ENCODE data around the gene NOC4L.

The NOC4L gene

DNA sequence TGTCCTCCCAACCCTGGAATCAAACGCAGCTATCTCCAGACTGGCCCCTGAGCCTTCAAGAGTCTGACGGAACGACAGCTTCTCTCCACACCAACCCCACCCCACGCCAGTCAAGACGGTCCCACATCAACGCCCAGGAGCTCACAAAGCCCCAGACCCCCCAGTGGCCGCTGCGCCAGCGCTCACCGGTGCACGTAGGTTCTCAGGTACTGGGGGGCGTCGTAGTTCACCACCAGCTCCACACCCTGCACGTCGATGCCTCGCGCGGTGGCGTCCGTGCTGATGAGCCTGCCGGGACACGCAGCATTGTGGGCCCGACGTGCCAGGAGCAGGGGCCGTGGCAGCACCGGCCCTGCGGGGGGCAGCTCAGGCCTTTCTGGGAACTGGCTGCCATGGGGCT, 4.3 kb upstream of the NOC4L start:
- H3K9ac ChIP-seq (ENCODE audit: insufficient read length, low read depth): no peak overlapping the region
- no peaks in the 10 kb centered on the region for H3K9me3 ChIP-seq (ENCODE audit: insufficient read depth, low read length)
- H3K4me3 ChIP-seq (ENCODE audit: insufficient read length, low read depth): no peak overlapping the region
- DNase-seq (ENCODE audit: low read depth, low spot score): no peak
- peaks cover 5% of the 10 kb centered on the region for H3K4me1 ChIP-seq (ENCODE audit: insufficient read depth, insufficient read length)
- H3K27me3 ChIP-seq (ENCODE audit: insufficient read depth, insufficient read length): peaks cover 4% of the 10 kb centered on the region
- no peak for TF ChIP-seq ZNF274 (IDR thresholded peaks at IDR 0.05; ENCODE audit: low read depth, low read length)
- no peak for TF ChIP-seq YY1 (IDR thresholded peaks at IDR 0.05; ENCODE audit: insufficient read depth, insufficient read length)
- TF ChIP-seq SUZ12 (IDR thresholded peaks at IDR 0.05; ENCODE audit: extremely low read depth, insufficient read depth, insufficient read length): no peak
- H3K36me3 ChIP-seq (ENCODE audit: insufficient read depth, insufficient read length, low read length): peaks cover 50% of the 10 kb centered on the region

DNA sequence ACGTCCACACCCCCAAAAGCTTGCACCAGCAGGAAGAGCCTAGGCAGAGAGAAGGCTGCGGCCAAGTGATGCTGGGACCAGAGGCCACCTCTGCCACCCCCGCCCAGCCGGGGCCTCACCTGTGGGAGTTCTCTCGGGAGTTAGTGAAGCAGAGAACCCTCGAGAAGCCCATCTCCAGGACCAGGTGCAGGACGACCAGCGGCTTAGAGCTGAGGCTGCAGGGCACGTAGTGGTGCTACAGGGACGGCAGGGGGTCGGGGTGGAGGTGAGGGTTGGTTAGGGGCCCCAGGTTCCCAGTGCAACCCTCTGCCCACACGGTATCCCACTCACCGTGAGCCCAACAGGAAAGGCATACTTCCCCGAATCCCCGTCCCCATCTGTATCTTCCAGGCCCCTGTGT, 3.8 kb upstream of the NOC4L start:
- Histone ChIP-seq H3K4me1 (ENCODE audit: insufficient read depth, insufficient read length) (peaks cover 11% of the 10 kb centered on the region), H3K4me3 (ENCODE audit: insufficient read length, low read depth) (no peak overlapping the region), H3K9me3 (ENCODE audit: insufficient read depth, low read length) (no peaks in the 10 kb centered on the region), H3K27me3 (ENCODE audit: insufficient read depth, insufficient read length) (peaks cover 4% of the 10 kb centered on the region), H3K9ac (ENCODE audit: insufficient read length, low read depth) (no peak overlapping the region), H3K36me3 (ENCODE audit: insufficient read depth, insufficient read length, low read length) (peaks cover 54% of the 10 kb centered on the region)
- DNase-seq (ENCODE audit: low read depth, low spot score): no peak
- TF ChIP-seq ZNF274 (IDR thresholded peaks at IDR 0.05; ENCODE audit: low read depth, low read length) (no peak), SUZ12 (IDR thresholded peaks at IDR 0.05; ENCODE audit: extremely low read depth, insufficient read depth, insufficient read length) (no peak), YY1 (IDR thresholded peaks at IDR 0.05; ENCODE audit: insufficient read depth, insufficient read length) (no peak)

DNA sequence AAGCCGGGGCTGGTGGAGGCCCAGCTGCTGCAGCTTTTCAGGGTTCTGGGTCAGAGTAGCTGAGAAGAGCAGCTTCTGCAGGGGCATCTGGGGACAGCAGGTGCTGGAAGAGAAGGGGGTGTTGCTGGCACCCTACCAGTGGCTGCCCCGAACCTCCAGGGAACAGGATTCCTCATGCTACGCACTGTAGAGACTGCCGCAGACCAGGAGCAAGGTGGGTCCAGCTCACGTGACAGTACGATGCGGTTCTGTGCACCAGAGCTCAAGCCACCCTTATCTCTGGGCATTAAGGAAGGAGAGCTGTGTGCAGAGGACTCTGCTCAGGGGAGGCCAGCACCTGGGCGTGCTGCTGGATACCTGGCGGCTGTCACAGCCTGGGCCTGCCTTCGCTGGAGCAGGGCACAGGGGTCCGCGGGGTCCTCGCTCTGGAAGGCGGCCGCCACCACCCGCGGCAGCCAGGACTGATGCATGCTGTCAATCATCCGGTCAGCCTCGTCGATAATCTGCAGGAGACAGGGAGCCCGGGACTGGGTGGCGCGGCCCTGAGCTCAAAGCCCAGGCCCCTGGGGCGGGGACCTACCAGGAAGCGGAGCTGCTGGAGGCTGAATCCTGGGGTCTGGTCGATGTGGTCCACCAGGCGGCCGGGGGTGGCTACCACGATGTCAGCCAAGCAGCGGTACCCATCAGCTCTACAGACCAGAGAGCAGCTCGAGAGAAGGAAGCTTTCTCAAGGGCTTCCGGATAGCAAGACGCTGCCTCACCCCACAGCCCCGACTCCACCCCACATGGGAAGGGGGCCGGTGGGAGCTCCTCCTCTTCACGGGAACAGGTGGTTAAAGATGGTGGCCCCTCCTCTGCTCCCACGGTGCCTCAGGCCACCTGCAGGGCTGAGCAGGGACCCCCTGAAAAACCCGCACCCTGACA, 3.1 kb upstream of the NOC4L start:
- peaks cover 60% of the 10 kb centered on the region for H3K36me3 ChIP-seq (ENCODE audit: insufficient read depth, insufficient read length, low read length)

GRCh38 chr12:132141976-132142678, 2.1 kb upstream of the NOC4L start:
- peaks cover 70% of the 10 kb centered on the region for H3K36me3 ChIP-seq (ENCODE audit: insufficient read depth, insufficient read length, low read length)
- TF ChIP-seq YY1 (IDR thresholded peaks at IDR 0.05; ENCODE audit: insufficient read depth, insufficient read length): no peak
- TF ChIP-seq SUZ12 (IDR thresholded peaks at IDR 0.05; ENCODE audit: extremely low read depth, insufficient read depth, insufficient read length): no peak
- TF ChIP-seq ZNF274 (IDR thresholded peaks at IDR 0.05; ENCODE audit: low read depth, low read length): no peak
- no peak overlapping the region for H3K4me3 ChIP-seq (ENCODE audit: insufficient read length, low read depth)
- no peak for DNase-seq (ENCODE audit: low read depth, low spot score)
- H3K9ac ChIP-seq (ENCODE audit: insufficient read length, low read depth): no peak overlapping the region
- no peaks in the 10 kb centered on the region for H3K9me3 ChIP-seq (ENCODE audit: insufficient read depth, low read length)
- H3K4me1 ChIP-seq (ENCODE audit: insufficient read depth, insufficient read length): peaks cover 12% of the 10 kb centered on the region
- peaks cover 4% of the 10 kb centered on the region for H3K27me3 ChIP-seq (ENCODE audit: insufficient read depth, insufficient read length)

More for the DNA sequence above, 3.1 kb upstream of the NOC4L start:
- TF ChIP-seq YY1 (IDR thresholded peaks at IDR 0.05; ENCODE audit: insufficient read depth, insufficient read length) (no peak), ZNF274 (IDR thresholded peaks at IDR 0.05; ENCODE audit: low read depth, low read length) (no peak), SUZ12 (IDR thresholded peaks at IDR 0.05; ENCODE audit: extremely low read depth, insufficient read depth, insufficient read length) (no peak)
- Histone ChIP-seq H3K27me3 (ENCODE audit: insufficient read depth, insufficient read length) (peaks cover 4% of the 10 kb centered on the region), H3K9me3 (ENCODE audit: insufficient read depth, low read length) (no peaks in the 10 kb centered on the region), H3K4me3 (ENCODE audit: insufficient read length, low read depth) (no peak overlapping the region), H3K4me1 (ENCODE audit: insufficient read depth, insufficient read length) (peaks cover 12% of the 10 kb centered on the region), H3K9ac (ENCODE audit: insufficient read length, low read depth) (no peak overlapping the region)
- DNase-seq (ENCODE audit: low read depth, low spot score): no peak

DNA sequence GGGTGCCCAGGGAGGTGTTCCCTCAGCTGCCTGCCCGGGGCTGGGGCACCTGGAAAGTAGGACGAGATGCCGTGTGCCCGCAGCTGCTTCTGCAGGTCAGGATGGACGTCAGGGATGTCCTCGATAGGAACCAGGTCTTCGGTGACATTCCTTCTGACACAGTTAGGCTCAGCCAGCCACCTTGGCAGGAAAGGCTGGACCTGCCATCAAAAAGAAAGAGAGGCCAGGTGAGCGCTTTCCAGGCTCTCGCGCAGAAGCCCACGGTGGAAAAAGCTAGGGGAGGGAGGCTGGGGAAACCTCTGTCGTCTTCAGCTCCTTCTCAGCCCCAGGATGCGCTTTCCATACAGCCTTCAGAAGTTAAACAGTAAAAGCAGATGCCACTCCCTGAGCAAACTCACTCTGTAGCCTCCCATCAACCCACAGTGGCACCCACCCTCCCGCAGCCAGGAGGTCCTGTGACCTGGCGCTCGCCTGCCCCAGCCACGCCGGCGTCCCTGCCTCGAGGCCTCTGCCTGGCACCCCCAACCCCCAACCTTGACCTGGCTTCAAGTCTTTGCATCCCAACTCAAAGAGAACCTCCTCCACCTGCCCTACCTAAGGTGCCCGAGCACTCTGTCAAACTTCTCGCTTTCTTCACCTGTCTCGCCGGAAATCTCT, 1.4 kb upstream of the NOC4L start:
- TF ChIP-seq ZNF274 (IDR thresholded peaks at IDR 0.05; ENCODE audit: low read depth, low read length) (no peak), SUZ12 (IDR thresholded peaks at IDR 0.05; ENCODE audit: extremely low read depth, insufficient read depth, insufficient read length) (no peak), YY1 (IDR thresholded peaks at IDR 0.05; ENCODE audit: insufficient read depth, insufficient read length) (no peak)
- H3K9ac ChIP-seq (ENCODE audit: insufficient read length, low read depth): peak overlapping the region; percentile 95
- DNase-seq (ENCODE audit: low read depth, low spot score): no peak
- H3K4me1 ChIP-seq (ENCODE audit: insufficient read depth, insufficient read length): peaks cover 12% of the 10 kb centered on the region
- H3K36me3 ChIP-seq (ENCODE audit: insufficient read depth, insufficient read length, low read length): peaks cover 72% of the 10 kb centered on the region
- peak overlapping the region; percentile 93 for H3K4me3 ChIP-seq (ENCODE audit: insufficient read length, low read depth)
- H3K27me3 ChIP-seq (ENCODE audit: insufficient read depth, insufficient read length): no peaks in the 10 kb centered on the region
- no peaks in the 10 kb centered on the region for H3K9me3 ChIP-seq (ENCODE audit: insufficient read depth, low read length)

GRCh38 chr12:132143336-132144071, 753 bp upstream of the NOC4L start:
- Histone ChIP-seq H3K4me3 (ENCODE audit: insufficient read length, low read depth) (peak overlapping the region; percentile 93), H3K4me1 (ENCODE audit: insufficient read depth, insufficient read length) (peaks cover 12% of the 10 kb centered on the region), H3K9ac (ENCODE audit: insufficient read length, low read depth) (peak overlapping the region; percentile 95), H3K9me3 (ENCODE audit: insufficient read depth, low read length) (no peaks in the 10 kb centered on the region), H3K27me3 (ENCODE audit: insufficient read depth, insufficient read length) (no peaks in the 10 kb centered on the region), H3K36me3 (ENCODE audit: insufficient read depth, insufficient read length, low read length) (peaks cover 74% of the 10 kb centered on the region)
- no peak for DNase-seq (ENCODE audit: low read depth, low spot score)
- TF ChIP-seq YY1 (IDR thresholded peaks at IDR 0.05; ENCODE audit: insufficient read depth, insufficient read length): no peak
- TF ChIP-seq SUZ12 (IDR thresholded peaks at IDR 0.05; ENCODE audit: extremely low read depth, insufficient read depth, insufficient read length): no peak
- no peak for TF ChIP-seq ZNF274 (IDR thresholded peaks at IDR 0.05; ENCODE audit: low read depth, low read length)

All from NT2/D1 (cell line).